Testis (tissue), 2 donors: Measurements from ENCODE around the gene STRIP1.

Experiments
- POLR2A ChIP-seq: fragments of 450-650 bp; IDR thresholded peaks from one replicate; pipeline ENCODE4 v1.6.1; 2017; ENCODE audit warnings: antibody characterized with exemption, mild to moderate bottlenecking, moderate library complexity
- TF ChIP-seq, protein P1 (sequence below), 3 experiments: fragments of 450-650 bp in 2 of 3; fragments of 200-600 bp in 1 of 3; sonication (generic) in 1 of 3; IDR thresholded peaks; one replicate each; pipeline ENCODE4 v1.5.1; 2016 to 2019; ENCODE audit warnings: antibody characterized with exemption in 3 of 3, mild to moderate bottlenecking in 2 of 3, moderate library complexity in 1 of 3

DNA sequence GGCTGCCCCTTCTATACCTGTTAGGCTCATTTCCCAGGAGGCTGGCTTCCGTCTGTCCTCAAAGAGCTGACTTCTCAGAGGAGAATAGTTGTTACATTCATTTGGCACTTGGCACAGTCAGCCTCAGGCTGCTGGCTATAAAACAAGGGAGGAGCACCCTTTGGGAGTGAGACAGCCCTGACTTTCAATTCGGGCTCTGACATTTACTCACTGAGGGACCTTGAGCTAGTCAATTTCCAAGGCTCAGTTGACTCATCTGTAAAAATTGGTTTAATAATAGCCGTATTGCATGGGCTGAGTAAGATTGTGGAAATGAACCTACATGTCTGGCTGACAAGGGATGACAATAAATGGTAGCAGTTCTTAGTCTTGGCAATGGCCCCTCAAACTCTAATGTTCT is 22.4 kb downstream of the STRIP1 start:
- TF ChIP-seq, protein P1, sequence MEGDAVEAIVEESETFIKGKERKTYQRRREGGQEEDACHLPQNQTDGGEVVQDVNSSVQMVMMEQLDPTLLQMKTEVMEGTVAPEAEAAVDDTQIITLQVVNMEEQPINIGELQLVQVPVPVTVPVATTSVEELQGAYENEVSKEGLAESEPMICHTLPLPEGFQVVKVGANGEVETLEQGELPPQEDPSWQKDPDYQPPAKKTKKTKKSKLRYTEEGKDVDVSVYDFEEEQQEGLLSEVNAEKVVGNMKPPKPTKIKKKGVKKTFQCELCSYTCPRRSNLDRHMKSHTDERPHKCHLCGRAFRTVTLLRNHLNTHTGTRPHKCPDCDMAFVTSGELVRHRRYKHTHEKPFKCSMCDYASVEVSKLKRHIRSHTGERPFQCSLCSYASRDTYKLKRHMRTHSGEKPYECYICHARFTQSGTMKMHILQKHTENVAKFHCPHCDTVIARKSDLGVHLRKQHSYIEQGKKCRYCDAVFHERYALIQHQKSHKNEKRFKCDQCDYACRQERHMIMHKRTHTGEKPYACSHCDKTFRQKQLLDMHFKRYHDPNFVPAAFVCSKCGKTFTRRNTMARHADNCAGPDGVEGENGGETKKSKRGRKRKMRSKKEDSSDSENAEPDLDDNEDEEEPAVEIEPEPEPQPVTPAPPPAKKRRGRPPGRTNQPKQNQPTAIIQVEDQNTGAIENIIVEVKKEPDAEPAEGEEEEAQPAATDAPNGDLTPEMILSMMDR (IDR thresholded peaks at IDR 0.05): no peak
- TF ChIP-seq POLR2A: no peak
